Osteoblast (primary cell): Measurements from ENCODE around the gene USP21. TPM values are rescaled to one million over a fixed set of nuclear protein-coding genes. Genes with fewer than 3 reads are reported as not detected.

ENCODE experiments used
- DNase-seq: peaks from one replicate; pipeline ENCODE4 v3.0.0; 2011; ENCODE audit warnings: low spot score, mixed read lengths; ENCODE audit not compliant: insufficient read length; ENCODE audit errors: missing footprints
- H2AFZ ChIP-seq: 2 replicates; pipeline ENCODE4 v1.6.0; 2011; ENCODE audit warnings: mild to moderate bottlenecking, low read length
- H3K27ac ChIP-seq: 2 replicates; pipeline ENCODE4 v1.5.1; 2011; ENCODE audit warnings: mild to moderate bottlenecking, low read depth, low read length, moderate library complexity
- H3K27me3 ChIP-seq: 2 replicates; pipeline ENCODE4 v1.6.0; 2012; ENCODE audit warnings: mild to moderate bottlenecking, control low read depth, inconsistent platforms, low read length, moderate library complexity; ENCODE audit not compliant: insufficient read depth
- H3K36me3 ChIP-seq: 2 replicates; pipeline ENCODE4 v1.5.1; 2011; ENCODE audit warnings: mild to moderate bottlenecking, low read length, control low read depth, moderate library complexity; ENCODE audit not compliant: insufficient read depth
- H3K4me1 ChIP-seq: 2 replicates; pipeline ENCODE4 v1.5.1; 2011; ENCODE audit warnings: mild to moderate bottlenecking, low read length, control low read depth, moderate library complexity; ENCODE audit not compliant: insufficient read depth
- H3K4me2 ChIP-seq: 2 replicates; pipeline ENCODE4 v1.6.0; 2011; ENCODE audit warnings: mild to moderate bottlenecking, low read length; ENCODE audit not compliant: insufficient read depth
- H3K4me3 ChIP-seq: fragments of 200-600 bp; sonication (generic); 3 replicates; pipeline ENCODE4 v1.5.1; 2012; ENCODE audit warnings: mild to moderate bottlenecking, low read length, inconsistent platforms; ENCODE audit not compliant: insufficient read depth
- H3K79me2 ChIP-seq: 2 replicates; pipeline ENCODE4 v1.6.0; 2012; ENCODE audit warnings: mild to moderate bottlenecking, low read length, control low read depth, inconsistent platforms; ENCODE audit not compliant: insufficient read depth
- H3K9me3 ChIP-seq: 2 replicates; pipeline ENCODE4 v1.5.1; 2011; ENCODE audit warnings: low read depth, low read length, control low read depth
- H4K20me1 ChIP-seq: 2 replicates; pipeline ENCODE4 v1.6.0; 2012; ENCODE audit warnings: mild to moderate bottlenecking, low read length, control low read depth; ENCODE audit not compliant: insufficient read depth
- CTCF ChIP-seq: IDR thresholded peaks from 2 replicates; pipeline ENCODE4 v1.5.1; 2011; ENCODE audit warnings: mild to moderate bottlenecking, low read depth, low read length, moderate library complexity; ENCODE audit errors: extremely low read depth
- total RNA-seq: library from RNA; depleted of rRNA; stranded (reverse); fragments of >200 nt; gene quantifications from 2 replicates; pipeline ENCODE4 v1.2.3, GENCODE V29; 2012

USP21 gene
- total RNA-seq, 1 donor = 8.0 TPM

GRCh38 chr1:161163793-161164192 is 4.5 kb downstream of the USP21 start:
- no peak overlapping the region for H3K4me2 ChIP-seq
- no peak for DNase-seq
- H4K20me1 ChIP-seq = no peaks in the 10 kb centered on the region
- H3K4me3 ChIP-seq = no peak overlapping the region
- H3K27ac ChIP-seq = no peak overlapping the region
- H3K36me3 ChIP-seq = peaks cover 32% of the 10 kb centered on the region
- no peaks in the 10 kb centered on the region for H3K27me3 ChIP-seq
- no peaks in the 10 kb centered on the region for H3K9me3 ChIP-seq
- peaks cover 29% of the 10 kb centered on the region for H3K79me2 ChIP-seq
- no peak for TF ChIP-seq CTCF
- H3K4me1 ChIP-seq = peaks cover 26% of the 10 kb centered on the region
- no peak overlapping the region for H2AFZ ChIP-seq

- Histone ChIP-seq H2AFZ (no peak overlapping the region), H3K4me3 (peak overlapping the region; percentile 84), H3K27me3 (no peaks in the 10 kb centered on the region), H3K36me3 (peaks cover 38% of the 10 kb centered on the region), H3K9me3 (no peaks in the 10 kb centered on the region), H4K20me1 (no peaks in the 10 kb centered on the region), H3K4me1 (peaks cover 18% of the 10 kb centered on the region), H3K79me2 (peaks cover 23% of the 10 kb centered on the region), H3K4me2 (peak overlapping the region; percentile 92), H3K27ac (peak overlapping the region; percentile 87)
- no peak for TF ChIP-seq CTCF
- DNase-seq = no peak
Measured at GRCh38 chr1:161164901-161165610, 5.8 kb downstream of the USP21 start.

GRCh38 chr1:161165742-161166668 is 6.7 kb downstream of the USP21 start, which contains the start of gene PPOX:
PPOX (plus strand) TSS chr1:161166426; CDS start chr1:161166848, 422 bp downstream.
- Histone ChIP-seq H2AFZ (peak within 1 kb of the TSS; percentile 88), H3K4me3 (peak within 1 kb of the TSS; percentile 84), H3K9me3 (no peaks in the 10 kb centered on the region), H3K36me3 (peaks cover 46% of the 10 kb centered on the region), H3K27me3 (no peaks in the 10 kb centered on the region), H3K79me2 (peaks cover 14% of the 10 kb centered on the region), H4K20me1 (no peaks in the 10 kb centered on the region), H3K27ac (peak within 1 kb of the TSS; percentile 87), H3K4me2 (peak within 1 kb of the TSS; percentile 92), H3K4me1 (peaks cover 15% of the 10 kb centered on the region)
- peak; percentile 98 for DNase-seq
- TF ChIP-seq CTCF = peak; percentile 50
